CD4-positive, alpha-beta T cell treated with Interleukin-17A for 4 hours (primary cell): ENCODE results near the gene EXD3.
A peak's percentile ranks its signal among the peaks of the same experiment; 100 is the strongest.
"Not testable (repeated sequence)": the region's sequence is repeated elsewhere in the genome, so short reads cannot be mapped to it uniquely, and the experiment has no call there.

Experiments
- DNase-seq: peaks from one replicate; pipeline ENCODE4 v3.0.0-alpha.2; 2020; ENCODE audit warnings: mixed read lengths

EXD3 gene

GRCh38 chr9:137327641-137328550, 95.1 kb downstream of the EXD3 start:
- DNase-seq: not testable (repeated sequence)

DNA sequence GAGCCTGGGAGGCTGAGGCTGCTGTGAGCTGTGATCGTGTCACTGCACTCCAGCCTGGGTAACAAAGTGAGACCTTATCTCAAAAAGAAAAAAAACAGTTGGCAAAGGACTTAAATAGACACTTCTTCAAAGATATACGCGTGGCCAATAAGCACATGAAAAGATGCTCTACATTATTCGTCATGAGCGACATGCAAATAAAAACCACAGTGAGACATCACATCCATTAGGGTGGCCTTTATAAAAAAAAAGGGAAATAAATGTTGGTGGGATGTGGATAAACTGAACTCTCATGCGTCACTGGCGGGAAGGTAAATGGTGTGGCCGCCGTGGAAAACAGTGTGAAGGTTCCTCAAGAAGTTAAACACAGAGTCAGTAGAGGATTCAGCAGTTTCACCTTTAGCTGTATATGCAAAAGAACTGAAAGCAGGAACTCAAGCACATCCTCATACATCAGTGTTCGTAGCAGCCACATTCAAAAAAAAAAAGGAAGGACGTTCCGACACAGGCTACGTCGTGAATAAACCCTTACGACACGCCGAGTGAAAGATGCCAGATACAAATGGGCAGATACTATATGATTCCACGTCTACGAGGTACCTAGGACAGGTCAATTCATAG, 96.4 kb downstream of the EXD3 start:
- no peak for DNase-seq

DNA sequence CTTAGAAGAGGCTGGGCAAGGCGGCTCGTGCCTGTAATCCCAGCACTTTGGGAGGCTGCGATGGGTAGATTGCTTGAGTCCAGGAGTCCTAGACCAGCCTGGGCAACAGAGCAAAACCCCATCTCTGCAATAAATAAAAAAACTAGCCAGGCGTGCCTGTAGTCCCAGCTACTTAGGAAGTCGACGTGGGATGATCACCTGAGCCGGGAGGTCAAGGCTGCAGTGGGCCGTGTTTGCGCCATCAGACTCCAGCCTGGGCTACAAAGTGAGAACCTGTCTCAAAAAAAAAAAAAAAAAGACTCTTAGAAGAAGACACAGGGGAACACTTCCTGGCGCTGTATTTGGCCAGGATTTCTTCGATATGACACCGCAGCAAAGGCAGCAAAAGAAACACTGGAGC, 97.2 kb downstream of the EXD3 start:
- DNase-seq: no peak

DNA sequence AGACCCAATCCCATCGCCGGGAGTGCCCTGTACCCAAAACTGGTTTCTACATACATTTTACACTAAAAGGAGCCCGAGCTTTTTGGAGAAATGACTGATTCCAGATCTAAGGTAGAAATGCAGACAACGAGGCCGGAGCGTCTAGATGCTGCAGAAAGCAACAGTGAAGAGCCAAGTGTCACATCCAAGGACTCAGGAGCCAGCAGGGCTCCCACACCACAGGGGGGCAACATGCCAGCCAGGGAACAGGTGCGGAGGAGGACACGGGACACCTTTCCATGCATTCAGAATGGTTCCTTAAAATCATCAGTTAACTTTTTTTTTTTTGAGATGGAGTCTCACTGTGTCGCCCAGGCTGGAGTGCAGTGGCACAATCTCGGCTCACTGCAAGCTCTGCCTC, 97.8 kb downstream of the EXD3 start:
- DNase-seq: no peak

GRCh38 chr9:137323531-137324331, 99.2 kb downstream of the EXD3 start:
- no peak for DNase-seq

DNA sequence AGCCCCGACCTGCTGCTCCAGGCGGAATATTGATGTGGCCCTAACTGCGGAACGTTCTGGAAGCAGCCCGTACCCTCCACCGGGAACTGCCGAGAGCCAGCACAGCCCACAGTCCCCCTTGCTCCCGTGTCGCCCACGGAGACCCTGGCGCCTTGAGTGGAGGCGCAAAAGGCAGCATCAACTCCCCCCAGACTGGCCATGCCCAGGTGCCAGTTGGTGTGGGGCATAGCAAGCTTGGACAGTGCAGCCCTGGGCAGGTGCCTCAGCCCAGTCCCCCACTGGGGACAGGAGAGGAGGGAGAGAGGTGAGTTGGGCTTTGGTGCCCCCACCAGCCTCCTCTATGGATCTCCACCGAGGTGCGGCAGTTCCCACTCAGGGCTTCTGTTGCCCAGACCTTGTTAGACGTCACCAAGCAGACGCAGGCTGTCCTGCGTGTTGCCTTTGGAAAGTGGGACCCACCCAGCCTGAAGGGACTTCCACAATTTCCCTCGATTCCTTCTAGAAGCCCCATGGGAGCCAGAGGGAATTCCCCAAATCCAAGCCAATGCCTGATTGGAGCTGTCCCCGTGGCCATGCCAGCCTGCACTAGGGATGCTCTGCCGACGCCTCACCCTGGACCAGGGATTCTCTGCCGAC, 101.1 kb downstream of the EXD3 start:
- no peak for DNase-seq

DNA sequence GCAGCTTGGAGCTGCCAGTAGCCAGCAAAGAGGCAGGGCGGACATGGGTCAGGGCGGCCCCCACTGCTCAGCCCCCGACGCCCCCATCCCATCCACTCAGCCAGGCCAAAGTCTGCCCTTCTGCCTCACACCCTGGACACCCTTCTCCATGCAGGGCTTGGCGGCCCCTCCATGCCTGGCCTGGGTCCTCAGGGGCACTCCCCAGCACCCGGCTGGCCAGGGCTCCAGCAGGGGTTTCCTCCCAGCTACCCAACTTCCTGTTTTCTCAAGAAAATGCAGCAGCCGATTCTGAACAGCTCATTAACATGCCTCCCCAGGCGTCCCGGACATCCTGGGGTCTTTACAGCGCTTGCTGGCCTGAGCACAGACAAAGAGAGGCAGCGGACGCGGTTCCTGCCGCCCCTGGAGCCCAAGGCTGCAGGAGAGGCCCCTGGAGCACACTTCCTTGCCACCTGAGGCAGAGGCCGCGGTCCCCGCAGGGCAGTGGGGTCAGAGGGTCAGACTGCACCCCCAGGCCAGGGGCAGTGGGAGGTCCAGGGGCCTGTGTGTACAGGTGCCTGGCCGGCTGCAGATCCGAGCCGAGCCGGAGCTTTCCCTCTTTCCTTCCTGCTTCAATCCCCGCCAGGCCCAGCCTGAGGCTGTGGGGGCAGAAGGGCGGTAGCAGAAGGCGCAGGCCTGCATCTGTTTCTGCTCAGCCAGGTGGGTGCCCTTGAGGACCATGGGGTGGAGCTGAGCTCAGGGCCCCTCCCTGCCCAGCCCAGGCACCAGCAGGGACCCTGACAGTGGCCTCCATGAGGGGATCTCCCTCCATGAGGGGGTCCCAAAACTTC, 102.2 kb downstream of the EXD3 start:
- DNase-seq: peak; percentile 50

- no peak for DNase-seq
Measured at GRCh38 chr9:137319739-137320551, 103.0 kb downstream of the EXD3 start.

GRCh38 chr9:137319011-137319738, 103.8 kb downstream of the EXD3 start:
- DNase-seq: no peak

DNA sequence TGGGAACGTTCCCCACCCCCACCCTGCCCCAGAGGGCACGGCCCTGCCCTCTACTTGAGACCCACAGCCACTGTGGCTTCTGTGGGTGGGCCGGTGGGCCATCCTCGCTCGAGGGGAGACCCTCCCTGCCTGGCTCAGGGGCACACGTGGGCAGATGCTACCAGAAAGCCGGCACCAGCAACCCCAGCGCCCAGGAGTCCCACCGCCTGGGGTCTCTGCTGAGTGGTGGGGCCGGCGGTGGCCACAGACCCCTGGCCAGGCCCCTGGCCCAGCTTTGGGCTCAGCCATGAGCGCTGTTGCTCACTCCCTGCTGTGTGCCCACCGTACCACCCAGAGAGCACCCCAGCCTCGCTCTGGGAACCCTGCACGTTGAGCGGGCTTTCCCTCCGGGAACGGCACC, 104.4 kb downstream of the EXD3 start:
- DNase-seq: no peak

- DNase-seq: no peak
Measured at GRCh38 chr9:137317718-137318511, 105.0 kb downstream of the EXD3 start.

DNA sequence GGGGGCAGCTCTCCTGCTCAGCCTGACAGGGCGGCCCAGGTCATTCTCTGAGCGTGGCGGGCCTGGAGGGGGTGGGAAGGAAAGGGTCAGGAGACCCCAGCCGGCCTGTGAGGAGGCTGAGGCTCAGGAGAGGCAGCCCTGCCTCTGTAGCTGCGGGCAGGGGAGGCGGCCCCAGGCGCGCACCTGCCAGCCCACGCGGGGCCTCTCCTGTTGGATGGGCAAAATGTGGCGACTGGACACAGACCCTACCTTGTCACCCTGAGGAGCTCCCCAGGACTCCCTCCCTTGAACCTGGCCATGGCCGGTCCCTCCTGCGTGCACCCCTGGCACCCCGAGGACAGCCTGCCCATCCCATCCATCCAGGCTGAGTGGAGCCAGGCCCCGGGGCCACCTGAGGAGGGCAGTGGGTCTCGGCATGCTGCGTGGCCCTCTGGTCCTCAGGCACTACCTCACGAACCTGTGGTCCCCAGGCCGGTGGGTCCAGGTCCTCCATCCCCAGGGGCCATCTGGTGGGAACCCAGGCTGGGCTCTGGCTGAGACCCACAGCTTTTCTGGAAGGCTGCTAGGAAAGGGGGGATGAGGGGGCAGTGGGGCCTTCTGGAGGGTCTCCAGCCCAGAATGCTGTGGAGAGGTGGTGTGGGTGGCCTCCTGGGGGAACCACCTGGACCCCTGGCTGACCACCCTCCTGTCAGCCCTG, 105.8 kb downstream of the EXD3 start:
- no peak for DNase-seq

DNA sequence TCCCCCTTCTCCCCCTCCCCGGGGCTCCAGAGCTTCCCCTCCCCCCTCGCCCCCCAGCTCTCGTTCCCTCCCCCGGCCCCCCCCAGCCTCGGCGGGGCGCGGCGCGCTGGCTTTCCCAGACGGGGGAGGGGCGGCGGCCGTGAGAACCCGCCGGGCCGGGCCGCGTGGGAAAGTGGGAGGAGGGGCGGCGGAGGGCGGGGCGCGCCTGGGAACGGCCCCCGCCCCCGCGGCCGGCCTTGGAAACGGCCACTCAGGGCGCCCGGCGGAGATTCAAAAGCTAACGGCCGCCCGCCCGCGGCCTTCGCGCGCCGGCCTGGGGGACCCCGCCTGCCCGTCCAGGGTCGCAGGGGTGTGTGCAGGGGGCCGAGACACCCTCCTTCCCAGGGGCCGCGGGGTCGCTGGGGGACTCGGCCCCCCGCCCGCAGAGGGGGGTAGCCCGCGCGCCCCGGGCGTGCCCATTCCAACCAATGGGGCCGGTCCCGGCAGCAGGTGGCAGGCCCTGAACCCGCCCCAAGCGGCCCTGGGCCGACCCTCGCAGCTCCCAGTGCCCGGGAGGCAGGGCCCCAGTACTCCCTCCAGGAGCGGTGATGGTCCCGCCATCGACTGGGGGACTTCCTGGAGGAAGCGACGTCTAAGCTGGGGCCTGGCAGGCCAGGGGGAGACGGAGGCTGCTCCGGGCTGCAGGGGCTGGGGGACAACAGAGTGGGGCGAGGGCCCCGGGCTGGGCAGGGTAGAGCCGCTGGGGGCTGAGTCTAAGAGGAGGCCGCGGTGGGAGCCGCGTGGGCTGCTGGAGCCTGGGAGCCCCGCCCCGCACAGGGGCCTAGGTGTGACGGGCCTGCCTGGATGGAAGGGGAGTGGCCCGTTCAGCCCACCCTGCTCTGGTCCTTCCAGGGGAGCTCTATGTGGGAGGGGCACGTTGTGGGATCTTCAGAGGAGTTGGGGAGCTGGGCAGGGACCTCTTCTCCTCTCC, 106.7 kb downstream of the EXD3 start:
- no peak for DNase-seq

- no peak for DNase-seq
Measured at GRCh38 chr9:137315581-137316011, 107.4 kb downstream of the EXD3 start.

- no peak for DNase-seq
Measured at GRCh38 chr9:137314561-137315560, 108.1 kb downstream of the EXD3 start.

GRCh38 chr9:137313956-137314560, 108.9 kb downstream of the EXD3 start:
- DNase-seq: no peak
